Measurements from ENCODE around the gene FRS2. TPM values are rescaled to one million over a fixed set of nuclear protein-coding genes. Genes with fewer than 3 reads are reported as not detected.
"Not testable (repeated sequence)": the region's sequence is repeated elsewhere in the genome, so short reads cannot be mapped to it uniquely, and the experiment has no call there.

Gene FRS2
- total RNA-seq, 2 donors from 2014 or later, result 13.0 to 13.2 TPM

DNA sequence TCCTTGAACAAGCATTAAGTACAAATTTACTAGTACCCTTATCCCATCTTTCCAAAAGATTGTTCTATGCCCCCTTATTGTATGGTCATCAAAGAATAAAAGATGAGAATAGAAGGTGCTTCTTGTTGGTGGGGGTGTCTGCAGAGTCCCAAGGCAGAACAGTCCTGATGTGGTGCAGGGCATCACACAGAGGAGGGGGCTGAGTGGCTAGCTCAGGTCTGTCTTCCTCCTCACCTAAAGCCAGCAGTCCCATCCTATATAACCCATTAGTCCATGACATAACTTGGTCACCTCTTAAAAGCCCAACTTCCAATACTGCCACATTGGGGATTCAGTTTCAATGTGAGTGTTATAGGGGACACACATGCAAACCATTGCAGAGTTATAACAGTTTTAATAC lies 130.6 kb downstream of the FRS2 start:
- no peaks in the 10 kb centered on the region for H3K27me3 Mint-ChIP-seq (ENCODE audit: low read depth)
- DNase-seq (no peak), ATAC-seq (replicated peaks in 1 of 2) (no peak)
- H3K9me3 Mint-ChIP-seq, result no peaks in the 10 kb centered on the region
- no peaks in the 10 kb centered on the region for H3K4me1 Mint-ChIP-seq (ENCODE audit: low read depth)
- H3K27ac Mint-ChIP-seq, result peak overlapping the region; percentile 21
- H3K36me3 Mint-ChIP-seq (ENCODE audit: insufficient read depth in 2 of 2), result peaks cover 8 to 39% of the 10 kb centered on the region in 2 donors
- no peak overlapping the region for H3K4me3 Mint-ChIP-seq

DNA sequence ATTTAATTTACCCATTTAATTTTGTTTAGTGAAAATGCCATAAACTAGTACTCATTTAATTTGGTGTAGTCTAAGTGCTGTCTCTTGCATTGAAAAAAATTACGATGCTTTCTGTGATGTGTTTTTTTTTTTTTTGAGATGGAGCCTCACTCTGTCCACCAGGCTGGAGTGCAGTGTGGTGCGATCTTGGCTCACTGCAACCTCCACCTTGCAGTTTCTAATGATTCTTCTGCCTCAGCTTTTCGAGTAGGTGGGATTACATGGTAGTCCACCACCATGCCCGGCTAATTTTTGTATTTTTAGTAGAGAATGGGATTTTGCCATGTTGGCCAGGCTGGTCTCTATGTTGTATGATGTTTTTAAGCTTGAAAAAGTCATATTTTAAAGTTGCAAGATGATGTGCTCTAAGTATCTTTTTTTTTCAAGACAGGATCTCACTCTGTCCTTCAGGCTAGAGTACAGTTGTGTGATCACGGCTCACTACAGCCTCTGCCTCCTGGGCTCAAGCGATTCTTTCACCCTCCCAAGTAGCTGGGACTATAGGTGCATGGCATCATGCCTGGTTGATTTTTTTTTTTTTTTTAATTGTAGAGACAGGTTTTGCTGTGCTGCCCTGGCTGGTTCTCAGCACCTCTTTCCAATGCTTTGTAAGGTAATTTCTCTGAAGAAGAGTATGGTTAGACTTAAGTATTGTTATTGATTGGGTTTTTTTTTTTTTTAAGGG lies 131.9 kb downstream of the FRS2 start:
- DNase-seq (no peak), ATAC-seq (replicated peaks in 1 of 2) (no peak)
- no peak overlapping the region for H3K27ac Mint-ChIP-seq
- no peaks in the 10 kb centered on the region for H3K27me3 Mint-ChIP-seq (ENCODE audit: low read depth)
- no peaks in the 10 kb centered on the region for H3K9me3 Mint-ChIP-seq
- H3K36me3 Mint-ChIP-seq (ENCODE audit: insufficient read depth in 2 of 2), result peaks cover 8 to 36% of the 10 kb centered on the region in 2 donors
- H3K4me1 Mint-ChIP-seq (ENCODE audit: low read depth), result no peaks in the 10 kb centered on the region
- no peak overlapping the region for H3K4me3 Mint-ChIP-seq

DNA sequence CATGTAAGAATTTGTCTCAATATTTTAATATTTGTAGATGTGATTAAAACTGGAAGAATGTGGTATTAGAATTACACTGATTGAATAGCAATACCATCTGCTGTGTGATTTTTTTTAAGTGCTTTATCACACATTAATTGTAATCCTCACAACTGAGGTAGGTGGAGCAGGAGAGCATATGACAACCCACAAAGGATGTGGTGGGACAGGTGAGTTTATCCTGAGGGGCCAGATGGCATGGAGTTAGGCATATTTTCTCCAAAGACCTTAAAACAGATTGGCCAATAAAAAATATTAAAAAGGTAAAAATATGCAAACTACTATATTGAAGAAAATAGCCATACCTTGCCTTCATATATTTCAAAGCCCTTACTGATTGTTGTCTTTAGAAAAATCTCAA lies 132.8 kb downstream of the FRS2 start:
- peaks cover 7 to 30% of the 10 kb centered on the region in 2 donors for H3K36me3 Mint-ChIP-seq (ENCODE audit: insufficient read depth in 2 of 2)
- ATAC-seq (replicated peaks in 1 of 2), result no peak

DNA sequence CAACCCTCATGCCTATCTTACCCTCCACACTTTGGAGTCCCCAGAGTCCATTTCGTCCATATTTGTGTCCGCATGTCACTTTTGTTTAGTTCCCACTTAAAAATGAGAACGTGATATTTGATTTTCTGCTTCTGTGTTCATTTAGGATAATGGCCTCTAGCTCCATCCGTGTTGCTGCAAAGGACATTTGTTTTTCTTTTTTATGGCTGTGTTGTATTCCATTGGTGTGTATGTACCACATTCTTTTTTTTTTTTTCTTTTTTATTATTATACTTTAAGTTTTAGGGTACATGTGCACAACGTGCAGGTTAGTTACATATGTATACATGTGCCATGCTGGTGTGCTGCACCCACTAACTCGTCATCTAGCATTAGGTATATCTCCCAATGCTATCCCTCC lies 133.4 kb downstream of the FRS2 start:
- peaks cover 7 to 27% of the 10 kb centered on the region in 2 donors for H3K36me3 Mint-ChIP-seq (ENCODE audit: insufficient read depth in 2 of 2)
- H3K27me3 Mint-ChIP-seq (ENCODE audit: low read depth); ATAC-seq (replicated peaks in 1 of 2); DNase-seq; H3K27ac Mint-ChIP-seq; H3K4me3 Mint-ChIP-seq; H3K4me1 Mint-ChIP-seq (ENCODE audit: low read depth); H3K9me3 Mint-ChIP-seq: not testable (repeated sequence)

More for the DNA sequence above, 132.8 kb downstream of the FRS2 start:
- no peak for DNase-seq
- H3K27me3 Mint-ChIP-seq (ENCODE audit: low read depth), result no peaks in the 10 kb centered on the region
- no peaks in the 10 kb centered on the region for H3K9me3 Mint-ChIP-seq
- no peaks in the 10 kb centered on the region for H3K4me1 Mint-ChIP-seq (ENCODE audit: low read depth)
- H3K4me3 Mint-ChIP-seq, result no peak overlapping the region
- no peak overlapping the region for H3K27ac Mint-ChIP-seq

DNA sequence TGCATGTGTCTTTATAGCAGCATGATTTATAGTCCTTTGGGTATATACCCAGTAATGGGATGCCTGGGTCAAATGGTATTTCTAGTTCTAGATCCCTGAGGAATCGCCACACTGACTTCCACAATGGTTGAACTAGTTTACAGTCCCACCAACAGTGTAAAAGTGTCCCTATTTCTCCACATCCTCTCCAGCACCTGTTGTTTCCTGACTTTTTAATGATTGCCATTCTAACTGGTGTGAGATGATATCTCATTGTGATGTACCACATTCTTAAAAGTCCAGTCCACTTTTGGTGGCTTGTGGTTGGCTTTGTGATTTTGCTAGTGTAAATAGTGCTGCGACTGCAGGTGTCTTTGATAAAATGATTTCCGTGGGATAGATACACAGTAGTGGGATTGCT lies 134.1 kb downstream of the FRS2 start:
- not testable (repeated sequence) for H3K27me3 Mint-ChIP-seq (ENCODE audit: low read depth)

DNA sequence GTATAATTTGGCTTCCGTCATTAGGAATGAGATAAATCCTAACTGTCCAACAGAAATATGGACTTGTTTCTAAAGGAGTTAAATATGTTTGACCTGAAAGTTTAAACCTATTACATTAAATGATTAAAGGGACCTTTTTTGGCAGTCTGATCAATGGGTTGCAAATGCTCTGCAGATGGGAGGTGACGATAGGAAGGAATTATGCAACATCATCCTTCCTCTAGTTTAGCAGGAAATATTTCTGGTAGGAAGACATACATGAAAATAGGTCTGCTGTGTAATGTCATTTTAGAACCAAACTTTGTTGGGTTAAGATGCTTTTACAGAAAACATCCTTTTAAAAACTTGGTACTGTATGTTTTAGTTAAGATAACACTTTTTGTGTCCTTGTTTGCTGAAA lies 137.9 kb downstream of the FRS2 start:
- no peak for ATAC-seq (replicated peaks in 1 of 2)
- Mint-ChIP-seq H3K4me3 (no peak overlapping the region), H3K9me3 (no peaks in the 10 kb centered on the region), H3K27me3 (ENCODE audit: low read depth) (no peaks in the 10 kb centered on the region), H3K27ac (no peak overlapping the region), H3K36me3 (ENCODE audit: insufficient read depth in 2 of 2) (peaks cover 2 to 3% of the 10 kb centered on the region in 2 donors), H3K4me1 (ENCODE audit: low read depth) (no peaks in the 10 kb centered on the region)
- DNase-seq, result no peak

More for the DNA sequence above, 134.1 kb downstream of the FRS2 start:
- ATAC-seq (replicated peaks in 1 of 2); H3K4me1 Mint-ChIP-seq (ENCODE audit: low read depth); H3K9me3 Mint-ChIP-seq; DNase-seq; H3K27ac Mint-ChIP-seq; H3K4me3 Mint-ChIP-seq: not testable (repeated sequence)
- peaks cover 7 to 22% of the 10 kb centered on the region in 2 donors for H3K36me3 Mint-ChIP-seq (ENCODE audit: insufficient read depth in 2 of 2)

DNA sequence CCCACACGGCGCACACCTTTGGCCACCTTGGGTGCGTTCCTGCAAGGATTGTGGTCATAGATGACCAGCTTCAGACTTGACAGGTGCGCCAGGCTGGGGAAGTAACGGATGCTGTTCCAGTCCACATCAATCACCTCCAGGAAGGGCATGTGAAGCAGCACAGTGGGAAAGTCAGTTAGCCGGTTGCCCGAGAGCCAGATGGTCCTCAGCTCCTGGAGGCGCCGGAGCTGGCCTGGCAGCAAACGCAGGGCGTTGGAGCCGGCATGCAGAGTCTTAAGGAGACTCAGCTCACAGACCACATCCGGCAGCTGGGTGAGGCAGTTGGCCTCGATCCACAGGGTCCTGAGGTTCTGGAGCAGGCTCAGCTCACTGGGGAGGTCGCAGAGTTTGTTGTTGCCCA lies 139.9 kb downstream of the FRS2 start:
- Mint-ChIP-seq H3K27me3 (ENCODE audit: low read depth) (no peaks in the 10 kb centered on the region), H3K4me1 (ENCODE audit: low read depth) (no peaks in the 10 kb centered on the region), H3K27ac (no peak overlapping the region), H3K9me3 (no peaks in the 10 kb centered on the region), H3K4me3 (no peak overlapping the region), H3K36me3 (ENCODE audit: insufficient read depth in 2 of 2) (no peaks in the 10 kb centered on the region)
- no peak for ATAC-seq (replicated peaks in 1 of 2)
- DNase-seq, result no peak

DNA sequence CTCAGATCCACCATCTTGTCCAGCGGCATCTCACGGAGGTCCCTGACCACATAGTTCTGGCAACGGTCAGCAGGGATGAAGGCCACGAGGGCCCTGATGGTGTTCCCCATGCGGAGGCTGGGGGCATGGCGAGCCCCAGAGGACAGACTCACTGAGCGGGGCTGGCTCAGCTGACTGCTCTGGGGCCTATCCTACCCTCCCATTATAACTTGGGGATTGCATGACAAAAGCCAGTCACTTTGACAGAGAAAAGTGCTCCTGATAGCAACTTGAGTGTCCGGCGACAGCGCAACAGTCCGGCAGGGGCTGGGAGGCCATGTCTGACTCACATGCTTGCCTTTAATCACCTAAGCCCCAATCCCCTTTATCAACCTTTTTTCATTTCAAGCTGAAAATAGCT lies 140.5 kb downstream of the FRS2 start, which contains the start of gene LRRC10:
Gene LRRC10 (minus strand): TSS at position 179 of the 400 bp plus-strand sequence. CDS start 69 bp downstream, at position 110.
- no peak within 1 kb of the TSS for H3K27ac Mint-ChIP-seq
- H3K36me3 Mint-ChIP-seq (ENCODE audit: insufficient read depth in 2 of 2), result no peaks in the 10 kb centered on the region
- no peaks in the 10 kb centered on the region for H3K4me1 Mint-ChIP-seq (ENCODE audit: low read depth)
- no peaks in the 10 kb centered on the region for H3K9me3 Mint-ChIP-seq
- DNase-seq (no peak), ATAC-seq (replicated peaks in 1 of 2) (no peak)
- no peaks in the 10 kb centered on the region for H3K27me3 Mint-ChIP-seq (ENCODE audit: low read depth)
- no peak within 1 kb of the TSS for H3K4me3 Mint-ChIP-seq

DNA sequence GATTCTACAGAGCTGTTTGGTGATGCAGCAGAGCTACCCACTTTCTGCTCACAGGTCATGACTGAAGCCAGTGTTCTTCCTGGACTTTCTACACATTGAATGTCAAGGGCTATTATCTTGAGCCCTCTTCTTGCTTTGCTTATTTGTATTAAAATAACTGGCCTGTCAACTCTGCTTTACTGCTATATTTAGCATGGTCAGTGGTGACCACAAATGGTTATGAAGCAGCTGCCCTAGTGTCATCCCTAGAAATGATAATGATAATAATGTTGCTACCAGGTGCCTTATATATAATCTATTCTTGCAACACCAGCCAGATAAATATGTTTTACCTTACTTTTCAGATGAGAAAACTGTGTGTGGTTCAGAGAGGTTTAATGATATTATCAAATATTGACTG lies 143.2 kb downstream of the FRS2 start:
- H3K36me3 Mint-ChIP-seq (ENCODE audit: insufficient read depth in 2 of 2), result no peaks in the 10 kb centered on the region
- H3K27me3 Mint-ChIP-seq (ENCODE audit: low read depth), result peaks cover 6% of the 10 kb centered on the region
- no peaks in the 10 kb centered on the region for H3K9me3 Mint-ChIP-seq
- DNase-seq (no peak), ATAC-seq (replicated peaks in 1 of 2) (no peak)
- no peaks in the 10 kb centered on the region for H3K4me1 Mint-ChIP-seq (ENCODE audit: low read depth)
- no peak overlapping the region for H3K4me3 Mint-ChIP-seq
- no peak overlapping the region for H3K27ac Mint-ChIP-seq

DNA sequence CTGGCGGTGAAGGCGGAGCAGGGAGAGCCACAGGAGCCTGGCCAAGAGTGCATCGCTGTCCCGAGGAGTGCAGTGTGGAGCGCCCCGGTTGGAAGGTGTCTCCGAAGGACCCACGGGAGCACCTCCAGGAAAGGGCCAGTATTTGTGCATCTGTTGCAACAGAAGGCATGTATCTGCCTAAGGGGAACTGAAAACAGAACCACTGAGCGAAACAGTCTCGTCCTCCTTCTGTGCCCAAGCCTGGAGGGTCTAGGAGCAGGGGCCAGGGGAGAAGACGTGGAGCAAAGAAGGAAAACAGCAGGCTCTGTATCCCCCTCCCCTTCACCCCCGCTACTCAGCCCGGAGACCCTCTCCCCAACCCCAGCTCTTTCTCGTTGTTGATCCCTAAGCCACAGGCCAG lies 145.8 kb downstream of the FRS2 start:
- H3K9me3 Mint-ChIP-seq, result no peaks in the 10 kb centered on the region
- H3K36me3 Mint-ChIP-seq (ENCODE audit: insufficient read depth in 2 of 2), result no peaks in the 10 kb centered on the region
- DNase-seq (no peak), ATAC-seq (replicated peaks in 1 of 2) (no peak)
- H3K27ac Mint-ChIP-seq, result no peak overlapping the region
- no peaks in the 10 kb centered on the region for H3K4me1 Mint-ChIP-seq (ENCODE audit: low read depth)
- H3K27me3 Mint-ChIP-seq (ENCODE audit: low read depth), result peaks cover 15% of the 10 kb centered on the region
- no peak overlapping the region for H3K4me3 Mint-ChIP-seq

DNA sequence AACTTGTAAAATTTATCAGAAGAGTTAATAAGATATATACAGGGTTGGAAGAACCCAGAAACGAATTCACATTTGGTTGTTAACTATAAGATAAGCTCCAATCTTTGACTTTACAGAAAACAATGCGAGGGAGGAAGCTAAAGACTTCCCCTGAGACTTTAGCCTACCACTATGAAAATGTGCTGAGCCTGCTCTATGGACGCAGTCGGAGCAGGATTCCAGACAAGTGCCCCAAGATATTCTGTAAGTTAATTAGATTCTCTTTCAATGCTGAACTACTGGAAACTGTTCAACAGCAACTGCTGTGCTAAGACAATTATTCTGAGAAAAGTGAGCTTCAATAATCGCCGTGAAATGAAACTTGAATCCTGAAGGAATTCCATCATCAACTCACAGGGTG lies 148.9 kb downstream of the FRS2 start:
- Mint-ChIP-seq H3K27me3 (ENCODE audit: low read depth) (peaks cover 28% of the 10 kb centered on the region), H3K4me1 (ENCODE audit: low read depth) (no peaks in the 10 kb centered on the region), H3K9me3 (no peaks in the 10 kb centered on the region), H3K27ac (no peak overlapping the region), H3K4me3 (no peak overlapping the region), H3K36me3 (ENCODE audit: insufficient read depth in 2 of 2) (no peaks in the 10 kb centered on the region)
- ATAC-seq (replicated peaks in 1 of 2) (no peak), DNase-seq (no peak)

DNA sequence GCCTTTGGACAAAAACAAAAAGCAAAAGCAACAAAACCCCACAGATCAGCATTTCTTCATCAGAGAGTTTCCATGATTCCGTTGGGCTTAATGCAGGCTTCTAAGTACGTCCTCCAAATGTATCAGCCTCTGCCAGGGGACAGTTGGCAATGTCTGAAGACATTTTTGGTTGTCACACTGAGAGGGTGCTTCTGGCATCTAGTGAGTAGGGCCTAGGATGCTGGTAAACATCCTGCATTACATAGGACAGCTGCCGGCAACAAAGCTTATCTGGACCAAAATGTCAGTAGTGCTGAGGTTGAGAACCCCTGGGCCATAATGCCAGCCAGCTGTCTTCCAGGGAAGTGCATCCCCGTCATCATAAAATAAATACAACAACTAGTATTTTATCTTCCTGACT lies 149.9 kb downstream of the FRS2 start:
- Mint-ChIP-seq H3K9me3 (no peaks in the 10 kb centered on the region), H3K27me3 (ENCODE audit: low read depth) (peaks cover 28% of the 10 kb centered on the region), H3K36me3 (ENCODE audit: insufficient read depth in 2 of 2) (no peaks in the 10 kb centered on the region), H3K4me3 (no peak overlapping the region), H3K27ac (no peak overlapping the region), H3K4me1 (ENCODE audit: low read depth) (no peaks in the 10 kb centered on the region)
- ATAC-seq (replicated peaks in 1 of 2) (no peak), DNase-seq (no peak)

DNA sequence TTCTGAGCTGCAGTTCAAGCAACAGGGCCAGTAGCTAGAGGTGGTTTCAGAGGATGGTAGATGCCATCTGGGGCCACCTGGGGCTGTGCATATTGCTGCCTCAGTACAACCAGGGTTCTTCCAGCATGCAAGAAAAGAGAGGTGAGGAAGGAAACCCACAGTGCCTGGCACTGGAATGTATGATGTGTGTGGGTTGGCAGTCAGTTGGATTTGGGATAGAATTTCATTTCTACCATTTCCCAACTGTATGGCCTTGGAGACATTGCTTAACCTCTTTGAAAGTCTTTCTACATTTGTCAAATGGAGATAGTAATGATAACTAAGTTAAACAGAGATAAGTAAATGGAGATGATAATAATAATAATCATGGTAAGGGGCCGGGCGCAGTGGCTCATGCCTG lies 150.7 kb downstream of the FRS2 start:
- Mint-ChIP-seq H3K27ac (no peak overlapping the region), H3K4me3 (no peak overlapping the region)

DNA sequence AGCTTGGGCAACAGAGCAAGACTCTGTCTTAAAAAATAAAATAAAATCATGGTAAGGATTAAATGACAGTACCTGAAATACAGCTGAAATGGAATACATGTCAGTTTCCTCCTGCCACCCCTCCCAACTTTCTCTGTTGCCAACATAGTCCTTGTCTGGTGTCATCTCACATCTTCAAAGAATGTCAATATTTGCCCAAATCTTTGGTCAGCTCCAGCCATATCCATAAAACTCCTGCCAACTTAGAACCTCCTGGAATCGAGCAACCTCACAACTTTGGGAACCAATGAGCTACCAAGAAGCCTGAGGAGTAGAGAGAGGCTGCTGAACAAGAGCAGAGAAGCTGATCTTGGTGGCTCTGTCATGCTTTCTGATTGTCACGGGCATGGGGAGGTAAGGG lies 151.4 kb downstream of the FRS2 start:
- Mint-ChIP-seq H3K36me3 (ENCODE audit: insufficient read depth in 2 of 2) (no peaks in the 10 kb centered on the region), H3K9me3 (no peaks in the 10 kb centered on the region), H3K27me3 (ENCODE audit: low read depth) (peaks cover 28% of the 10 kb centered on the region), H3K4me3 (no peak overlapping the region), H3K4me1 (ENCODE audit: low read depth) (no peaks in the 10 kb centered on the region), H3K27ac (no peak overlapping the region)
- ATAC-seq (replicated peaks in 1 of 2) (no peak), DNase-seq (no peak)

More for the DNA sequence above, 150.7 kb downstream of the FRS2 start:
- ATAC-seq (replicated peaks in 1 of 2) (no peak), DNase-seq (no peak)
- Mint-ChIP-seq H3K27me3 (ENCODE audit: low read depth) (peaks cover 28% of the 10 kb centered on the region), H3K36me3 (ENCODE audit: insufficient read depth in 2 of 2) (no peaks in the 10 kb centered on the region), H3K9me3 (no peaks in the 10 kb centered on the region), H3K4me1 (ENCODE audit: low read depth) (no peaks in the 10 kb centered on the region)
